GM13976 (cell line): ENCODE results near the gene SHISA3.

ENCODE experiments used
- DNase-seq: peaks from one replicate; pipeline ENCODE4 v3.0.0; 2012; ENCODE audit warnings: low spot score
- in situ Hi-C: fragments of 300-500 bp; cut with MboI; formaldehyde crosslinking; loops from one replicate; pipeline ENCODE4 v1.12.0; 2022; ENCODE audit warnings: low sequenced_read_pairs, mixed read lengths, inconsistent platforms; ENCODE audit not compliant: unreplicated experiment
- TF ChIP-seq, protein P1 (sequence below): IDR thresholded peaks from 2 replicates; pipeline ENCODE4 v1.5.1; 2012; ENCODE audit warnings: borderline replicate concordance, mild to moderate bottlenecking; ENCODE audit not compliant: insufficient read depth; ENCODE audit errors: extremely low read depth, missing control alignments, control extremely low read depth

The SHISA3 gene

DNA sequence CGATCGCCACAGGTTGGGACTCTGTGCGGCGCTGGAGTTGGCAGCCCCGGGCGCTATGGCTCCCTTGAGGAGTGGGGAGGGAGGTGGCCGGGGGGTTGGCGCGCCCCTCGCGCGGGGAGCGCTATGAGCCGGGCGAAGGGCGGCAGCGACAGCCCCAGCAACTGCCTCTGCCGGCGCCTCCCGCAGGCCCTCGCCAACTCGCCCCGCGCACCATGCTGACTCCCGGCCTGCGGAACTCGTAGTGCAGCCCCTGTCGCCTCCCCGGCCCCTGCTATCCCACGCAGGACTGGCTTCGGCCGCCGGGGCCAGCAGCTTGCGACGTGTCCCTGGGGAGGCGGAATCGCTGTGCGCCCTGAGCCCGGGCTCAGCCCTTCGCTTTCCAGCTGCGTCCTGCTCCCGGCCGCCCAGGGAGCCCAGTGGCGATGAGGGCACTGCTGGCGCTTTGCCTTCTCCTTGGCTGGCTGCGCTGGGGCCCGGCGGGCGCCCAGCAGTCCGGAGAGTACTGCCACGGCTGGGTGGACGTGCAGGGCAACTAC lies 415 bp downstream of the SHISA3 start:
- peak; percentile 57 for DNase-seq
- in situ Hi-C loops: no loop called here
- TF ChIP-seq, protein P1, sequence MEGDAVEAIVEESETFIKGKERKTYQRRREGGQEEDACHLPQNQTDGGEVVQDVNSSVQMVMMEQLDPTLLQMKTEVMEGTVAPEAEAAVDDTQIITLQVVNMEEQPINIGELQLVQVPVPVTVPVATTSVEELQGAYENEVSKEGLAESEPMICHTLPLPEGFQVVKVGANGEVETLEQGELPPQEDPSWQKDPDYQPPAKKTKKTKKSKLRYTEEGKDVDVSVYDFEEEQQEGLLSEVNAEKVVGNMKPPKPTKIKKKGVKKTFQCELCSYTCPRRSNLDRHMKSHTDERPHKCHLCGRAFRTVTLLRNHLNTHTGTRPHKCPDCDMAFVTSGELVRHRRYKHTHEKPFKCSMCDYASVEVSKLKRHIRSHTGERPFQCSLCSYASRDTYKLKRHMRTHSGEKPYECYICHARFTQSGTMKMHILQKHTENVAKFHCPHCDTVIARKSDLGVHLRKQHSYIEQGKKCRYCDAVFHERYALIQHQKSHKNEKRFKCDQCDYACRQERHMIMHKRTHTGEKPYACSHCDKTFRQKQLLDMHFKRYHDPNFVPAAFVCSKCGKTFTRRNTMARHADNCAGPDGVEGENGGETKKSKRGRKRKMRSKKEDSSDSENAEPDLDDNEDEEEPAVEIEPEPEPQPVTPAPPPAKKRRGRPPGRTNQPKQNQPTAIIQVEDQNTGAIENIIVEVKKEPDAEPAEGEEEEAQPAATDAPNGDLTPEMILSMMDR: no peak

DNA sequence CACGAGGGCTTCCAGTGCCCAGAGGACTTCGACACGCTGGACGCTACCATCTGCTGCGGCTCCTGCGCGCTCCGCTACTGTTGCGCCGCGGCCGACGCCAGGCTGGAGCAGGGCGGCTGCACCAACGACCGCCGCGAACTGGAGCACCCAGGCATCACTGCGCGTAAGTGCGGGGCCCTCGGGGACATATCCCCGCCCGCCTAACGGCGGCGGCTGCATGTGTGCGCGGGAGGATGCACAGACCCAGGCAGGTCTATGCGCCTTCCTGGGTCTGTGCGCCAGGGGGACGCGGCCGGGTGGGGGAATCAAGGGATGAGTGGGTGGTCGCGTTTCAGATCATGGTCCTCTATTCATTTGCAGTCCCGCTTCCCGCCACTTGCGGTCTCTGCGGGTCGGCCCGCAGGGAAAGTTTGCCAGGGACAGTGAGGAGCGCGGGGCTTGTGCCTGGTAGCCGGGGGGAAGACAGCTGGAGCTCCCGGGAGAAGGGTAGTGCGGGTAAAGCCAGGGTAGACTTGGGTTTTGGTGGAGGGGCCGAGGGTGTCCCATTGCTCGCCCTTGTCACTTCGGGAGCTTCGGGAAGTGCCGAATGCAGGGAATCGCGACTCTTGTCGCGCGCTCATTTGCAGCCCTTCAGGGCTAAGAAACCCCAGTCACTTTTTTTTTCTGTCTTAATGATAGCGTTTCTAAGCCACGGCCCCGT lies 1.0 kb downstream of the SHISA3 start:
- in situ Hi-C loops: no loop called here
- TF ChIP-seq, protein P1: no peak
- peak; percentile 42 for DNase-seq

DNA sequence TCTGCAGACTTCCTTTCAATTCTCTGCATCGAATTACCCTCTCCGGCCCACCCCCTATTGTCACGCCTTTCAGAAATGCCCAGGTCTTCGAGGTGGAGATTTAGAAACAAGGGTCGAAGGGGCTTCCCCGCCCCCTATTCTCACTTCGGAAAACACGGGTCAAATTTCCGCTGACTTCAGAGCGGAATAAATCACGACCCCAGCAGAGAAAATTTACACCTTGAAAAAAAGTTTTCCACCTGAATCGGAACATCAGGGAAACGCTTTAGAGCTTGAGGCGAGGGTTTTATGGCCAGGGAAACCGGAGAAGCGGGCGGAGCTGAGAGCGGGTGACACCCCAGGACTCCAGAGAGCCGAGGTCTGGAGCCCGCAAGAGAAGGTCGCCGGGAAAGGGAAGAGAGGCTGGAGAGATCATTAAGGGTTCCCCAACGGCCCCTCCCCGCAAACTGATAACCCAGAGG lies 1.6 kb downstream of the SHISA3 start:
- TF ChIP-seq, protein P1: no peak
- in situ Hi-C loops: no loop called here
- DNase-seq: no peak

DNA sequence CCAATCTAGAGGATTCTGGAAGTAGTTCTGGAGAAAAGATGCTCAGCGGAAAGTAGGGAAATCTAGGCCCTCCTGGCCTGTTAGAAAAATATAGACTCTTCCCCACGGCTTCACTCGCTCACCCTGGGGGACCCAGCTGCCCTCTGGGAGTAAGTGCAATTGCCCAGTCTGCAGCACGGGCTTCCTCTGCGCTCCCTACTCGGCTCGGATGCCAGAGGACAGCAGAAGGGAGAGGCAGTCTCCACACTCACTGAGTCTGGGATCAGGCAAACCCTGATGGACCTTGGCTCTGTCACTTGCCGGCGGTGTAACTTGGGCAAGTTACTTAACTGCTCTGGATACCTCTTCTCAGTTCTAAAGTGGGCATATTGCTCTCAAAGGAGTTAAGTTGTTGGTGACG lies 2.1 kb downstream of the SHISA3 start:
- TF ChIP-seq, protein P1: no peak
- in situ Hi-C loops: no loop called here
- no peak for DNase-seq

DNA sequence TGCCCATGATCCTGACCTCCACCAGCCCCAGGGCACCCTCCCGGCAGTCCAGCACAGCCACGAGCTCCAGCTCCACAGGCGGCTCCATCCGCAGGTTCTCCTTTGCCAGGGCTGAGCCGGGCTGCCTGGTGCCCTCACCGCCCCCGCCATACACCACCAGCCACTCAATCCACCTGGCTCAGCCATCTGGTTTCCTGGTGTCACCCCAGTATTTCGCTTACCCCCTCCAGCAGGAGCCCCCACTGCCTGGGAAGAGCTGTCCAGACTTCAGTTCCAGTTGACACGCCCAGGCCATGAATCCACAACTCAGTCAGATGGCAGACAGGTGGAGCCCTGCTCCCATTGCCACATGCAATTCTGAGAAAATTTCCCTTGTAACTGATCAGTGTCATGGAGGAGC lies 3.9 kb downstream of the SHISA3 start:
- in situ Hi-C loops: no loop called here
- no peak for DNase-seq

DNA sequence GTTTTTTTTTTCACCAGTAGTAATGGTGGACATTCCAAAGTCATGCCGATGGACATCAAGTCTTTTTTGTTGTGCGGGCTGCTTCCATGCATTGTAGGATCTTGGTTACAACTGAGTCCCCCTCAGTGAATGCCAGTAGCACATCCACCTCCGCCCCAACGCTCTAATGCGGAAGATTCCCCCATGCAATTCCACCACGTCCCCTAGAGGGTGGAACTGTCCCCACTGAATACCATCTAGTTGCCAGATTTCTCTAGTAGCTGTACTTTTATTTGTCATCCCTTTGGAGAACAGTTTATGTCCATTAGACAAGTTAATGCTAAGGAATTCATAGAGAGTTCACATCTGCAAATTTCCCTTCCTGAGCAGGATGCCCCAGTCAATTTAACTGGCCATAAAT lies 6.7 kb downstream of the SHISA3 start:
- DNase-seq: no peak
- TF ChIP-seq, protein P1: no peak
- in situ Hi-C loops: no loop called here

More for the DNA sequence above, 3.9 kb downstream of the SHISA3 start:
- TF ChIP-seq, protein P1: no peak
